Measurements from ENCODE around the gene MFAP4.

MFAP4 gene

GRCh38 chr17:19386974-19387920 is at the start of gene MFAP4:
TSS of gene MFAP4 (minus strand) at chr17:19387190. CDS start at chr17:19387155, 35 bp downstream.
- DNase-seq: no peak

- no peak for DNase-seq
These were observed 46.8 kb upstream of the MFAP4 start for GRCh38 chr17:19433727-19434340.

- DNase-seq: no peak
These were observed 46.3 kb upstream of the MFAP4 start for GRCh38 chr17:19433255-19433654.

GRCh38 chr17:19431691-19432090 is 44.7 kb upstream of the MFAP4 start:
- no peak for DNase-seq

- no peak for DNase-seq
These were observed 39.6 kb upstream of the MFAP4 start for GRCh38 chr17:19426631-19427030.

- no peak for DNase-seq
These were observed 38.2 kb upstream of the MFAP4 start for GRCh38 chr17:19424934-19425868.

GRCh38 chr17:19421926-19422325 is 34.9 kb upstream of the MFAP4 start:
- DNase-seq: no peak

GRCh38 chr17:19421219-19421618 is 34.2 kb upstream of the MFAP4 start:
- no peak for DNase-seq

GRCh38 chr17:19418251-19418992 is 31.4 kb upstream of the MFAP4 start:
- DNase-seq: no peak

- DNase-seq: no peak
These were observed 30.6 kb upstream of the MFAP4 start for GRCh38 chr17:19417611-19418010.

- DNase-seq: no peak
These were observed 29.1 kb upstream of the MFAP4 start for GRCh38 chr17:19415806-19416775.

- DNase-seq: no peak
These were observed 28.3 kb upstream of the MFAP4 start for GRCh38 chr17:19415311-19415710.

GRCh38 chr17:19414396-19415280 is 27.6 kb upstream of the MFAP4 start:
- no peak for DNase-seq

GRCh38 chr17:19413761-19414160 is 26.8 kb upstream of the MFAP4 start:
- DNase-seq: no peak

- no peak for DNase-seq
These were observed 26.0 kb upstream of the MFAP4 start for GRCh38 chr17:19412984-19413383.

- no peak for DNase-seq
These were observed 25.5 kb upstream of the MFAP4 start for GRCh38 chr17:19412510-19412909.

GRCh38 chr17:19411631-19412030 is 24.6 kb upstream of the MFAP4 start:
- no peak for DNase-seq

GRCh38 chr17:19410875-19411620 is 24.1 kb upstream of the MFAP4 start, which contains the start of gene RNF112:
TSS of gene RNF112 (plus strand) at chr17:19411232. CDS start at chr17:19411409, 177 bp downstream.
- DNase-seq: no peak

- DNase-seq: no peak
These were observed 23.1 kb upstream of the MFAP4 start for GRCh38 chr17:19410091-19410490.
